Measurements from ENCODE around the gene PRTFDC1. TPM values are rescaled to one million over a fixed set of nuclear protein-coding genes. Genes with fewer than 3 reads are reported as not detected.
"Not testable (repeated sequence)": the region's sequence is repeated elsewhere in the genome, so short reads cannot be mapped to it uniquely, and the experiment has no call there.

Gene PRTFDC1
- polyA plus RNA-seq, 3 donors: 29.7 to 40.0 (median 34.5) TPM

GRCh38 chr10:24968951-24969350, 16.5 kb upstream of the PRTFDC1 start:
- DNase-seq: not testable (repeated sequence)

GRCh38 chr10:24968349-24968748, 15.9 kb upstream of the PRTFDC1 start:
- DNase-seq: no peak

DNA sequence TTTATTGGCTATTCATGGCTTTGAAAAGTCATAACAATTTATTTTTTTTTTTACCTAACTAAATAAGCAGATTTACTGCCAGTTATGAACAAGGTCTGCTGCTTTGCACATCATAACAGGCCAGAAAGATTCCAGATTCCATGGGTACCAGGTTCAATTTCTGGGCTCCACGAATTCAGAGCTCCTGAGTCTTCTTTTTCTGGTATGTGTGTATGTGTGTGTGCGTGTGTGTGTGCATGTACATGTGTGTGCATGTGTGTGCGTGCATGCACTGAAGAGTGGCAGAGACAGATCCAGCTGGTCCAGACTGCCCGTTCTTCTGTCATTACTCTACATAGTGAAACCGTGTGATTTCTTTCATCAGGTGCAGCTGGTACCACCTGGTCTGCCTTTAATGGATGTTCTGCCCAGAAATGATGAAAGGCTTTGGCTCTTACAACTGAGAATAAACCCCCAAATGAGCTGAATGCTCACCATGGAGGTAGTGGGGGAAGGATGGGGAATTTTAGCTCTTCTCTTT, 14.6 kb upstream of the PRTFDC1 start:
- DNase-seq: no peak

- DNase-seq: no peak
These were observed 12.6 kb upstream of the PRTFDC1 start for GRCh38 chr10:24965051-24965450.

DNA sequence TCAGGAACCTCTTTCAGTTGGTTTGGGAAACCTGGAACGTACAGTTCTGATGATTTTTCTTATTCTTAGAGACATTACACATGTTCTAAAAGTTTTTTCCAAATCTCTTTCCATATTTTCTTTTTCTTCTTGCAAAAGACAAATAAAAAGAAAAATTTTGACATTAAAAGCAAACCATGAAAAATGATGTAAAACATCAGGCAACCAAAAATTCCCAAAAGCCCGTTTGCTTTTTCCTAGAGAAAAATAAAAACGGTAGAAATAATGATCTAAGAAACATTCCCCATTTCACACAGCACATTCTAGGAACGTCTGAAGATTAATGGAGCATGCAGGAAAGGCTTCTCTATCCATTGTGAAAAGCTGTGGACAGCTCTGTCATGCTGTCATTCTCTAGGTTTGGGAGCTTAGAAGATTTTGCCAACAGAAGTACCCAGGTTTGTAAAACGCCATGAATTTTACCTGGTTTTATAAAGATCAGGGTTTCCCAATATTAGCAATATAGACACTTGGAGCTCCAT, 11.2 kb upstream of the PRTFDC1 start:
- DNase-seq: peak; percentile 65

- no peak for DNase-seq
These were observed 10.6 kb upstream of the PRTFDC1 start for GRCh38 chr10:24962995-24963394.

DNA sequence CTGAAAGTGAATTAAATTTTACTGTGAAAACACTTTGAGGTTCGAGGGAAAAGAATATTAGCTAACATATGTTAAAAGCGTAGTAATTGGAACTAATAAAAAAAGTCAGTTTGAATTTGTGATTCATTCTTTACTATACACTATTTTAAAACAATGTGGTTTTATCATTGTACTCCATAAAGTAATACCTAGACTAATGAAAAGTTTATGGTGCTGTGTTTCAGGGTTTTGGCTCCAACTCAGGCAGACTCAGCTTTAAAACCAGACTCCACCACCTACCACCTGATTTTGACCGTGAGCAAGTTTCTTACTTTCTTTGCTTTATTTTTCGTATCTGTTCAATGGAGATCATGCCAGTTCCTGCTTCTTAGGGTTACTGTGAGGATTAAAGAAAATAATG, 9.2 kb upstream of the PRTFDC1 start:
- DNase-seq: no peak

DNA sequence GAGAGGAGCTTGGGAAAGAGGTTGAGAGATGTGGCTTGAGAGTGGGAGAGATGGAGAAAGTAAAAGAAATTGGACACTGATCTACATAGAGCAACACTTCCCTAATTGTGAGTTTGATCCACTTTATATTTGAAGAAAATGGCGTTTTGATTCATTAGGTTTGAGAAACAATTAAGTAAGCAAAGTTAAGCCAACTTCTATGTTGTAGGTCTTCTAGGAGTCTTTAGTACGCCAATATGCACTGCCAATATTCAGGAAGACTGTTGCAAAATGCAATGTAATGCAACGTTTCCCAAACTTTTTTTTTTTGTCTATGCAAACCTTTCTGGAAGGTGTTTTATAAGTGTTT, 7.0 kb upstream of the PRTFDC1 start:
- no peak for DNase-seq

DNA sequence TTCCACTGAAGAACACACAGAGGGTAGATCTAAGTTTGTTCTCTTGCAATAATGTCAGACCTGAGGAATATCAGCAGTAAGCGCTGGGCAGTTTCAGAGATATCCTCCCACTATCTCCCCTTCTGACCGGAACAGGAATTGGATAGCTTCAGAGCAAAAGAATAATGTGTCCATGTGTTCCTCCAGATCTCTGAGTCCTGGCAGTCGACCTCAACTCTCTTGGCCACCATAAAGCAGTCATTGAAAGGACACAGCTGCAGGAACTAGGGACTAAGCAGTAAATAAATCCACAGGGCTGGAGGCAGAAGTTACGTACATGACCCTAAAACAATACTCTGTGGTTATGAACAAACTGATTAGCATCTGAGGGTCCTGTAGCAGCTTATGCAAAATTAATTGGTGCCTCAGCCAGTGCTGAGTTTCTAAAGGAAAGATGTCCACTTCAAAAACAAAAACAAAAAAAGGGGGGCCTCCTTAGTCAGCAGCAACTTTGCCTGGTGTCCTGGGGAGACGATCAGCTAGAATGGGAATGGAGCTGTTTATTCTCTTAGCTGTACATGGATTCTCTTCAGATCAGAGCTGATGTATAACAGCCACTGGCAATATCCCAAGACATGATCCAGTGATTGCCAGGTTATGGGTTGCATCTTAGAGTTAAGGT, 6.4 kb upstream of the PRTFDC1 start:
- peak; percentile 88 for DNase-seq

- no peak for DNase-seq
These were observed 5.8 kb upstream of the PRTFDC1 start for GRCh38 chr10:24958091-24958720.

DNA sequence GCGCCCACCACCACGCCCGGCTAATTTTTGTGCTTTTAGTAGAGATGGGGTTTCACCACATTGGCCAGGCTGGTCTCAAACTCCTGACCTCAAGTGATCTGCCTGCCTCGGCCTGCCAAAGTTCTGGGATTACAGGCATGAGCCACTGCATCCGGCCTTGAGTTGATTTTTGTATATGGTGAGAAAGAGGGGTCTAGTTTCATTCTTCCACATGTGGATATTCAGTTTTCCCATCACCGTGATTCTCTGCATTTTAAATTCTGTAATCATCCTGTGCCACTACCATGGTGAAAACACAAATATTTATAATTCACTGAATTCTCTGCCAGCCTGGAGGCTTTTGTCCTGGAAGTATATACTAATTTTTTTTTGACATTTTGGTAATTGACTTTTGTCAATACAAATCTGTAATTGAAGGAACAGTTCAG, 5.2 kb upstream of the PRTFDC1 start:
- not testable (repeated sequence) for DNase-seq

GRCh38 chr10:24953675-24954074, 1.3 kb upstream of the PRTFDC1 start:
- no peak for DNase-seq

DNA sequence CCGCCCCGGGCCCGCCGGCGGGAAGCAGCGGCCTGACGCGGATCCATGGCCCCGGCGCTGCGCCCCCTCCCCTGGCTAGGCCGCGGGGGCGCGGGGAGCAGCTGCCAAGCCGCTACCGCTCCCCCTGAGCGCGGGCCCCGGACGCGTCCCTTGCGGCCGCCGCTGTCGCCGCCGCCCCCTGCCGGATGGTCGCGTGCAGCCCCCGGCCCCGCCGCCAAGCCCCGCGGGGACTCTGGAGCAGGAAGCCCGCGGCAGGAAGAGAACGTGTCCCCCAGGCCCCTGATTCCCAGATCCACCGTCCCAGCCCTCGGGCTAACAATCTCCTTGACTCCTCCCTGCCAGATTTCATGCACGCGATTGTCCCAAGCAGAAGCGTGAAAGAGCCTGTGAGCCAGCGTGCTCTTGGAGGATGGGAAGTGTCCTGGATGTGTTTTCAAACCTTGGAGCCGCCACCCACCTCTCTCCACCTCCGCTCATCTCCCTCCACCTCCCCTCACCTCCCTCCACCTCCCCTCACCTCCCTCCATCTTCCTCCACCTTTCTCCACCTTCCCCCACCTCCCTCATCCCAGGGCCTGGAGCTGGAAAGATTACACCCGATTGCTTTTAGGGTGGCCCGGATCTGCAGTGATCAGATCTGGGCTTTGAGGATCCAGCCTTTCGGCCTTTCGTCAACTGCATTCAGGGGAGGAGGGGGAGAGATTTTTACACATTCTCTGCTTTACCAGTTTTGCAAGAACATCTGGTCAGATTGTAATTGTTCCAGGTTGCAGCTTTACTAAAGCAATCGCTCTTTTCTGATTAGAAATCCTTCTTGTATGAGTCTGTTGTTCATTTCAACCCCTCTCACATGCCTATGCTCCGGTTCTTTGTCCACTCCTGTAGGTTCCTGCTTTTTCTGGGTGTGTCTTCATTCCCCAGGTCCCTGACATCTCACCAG, 570 bp upstream of the PRTFDC1 start:
- peak; percentile 49 for DNase-seq

DNA sequence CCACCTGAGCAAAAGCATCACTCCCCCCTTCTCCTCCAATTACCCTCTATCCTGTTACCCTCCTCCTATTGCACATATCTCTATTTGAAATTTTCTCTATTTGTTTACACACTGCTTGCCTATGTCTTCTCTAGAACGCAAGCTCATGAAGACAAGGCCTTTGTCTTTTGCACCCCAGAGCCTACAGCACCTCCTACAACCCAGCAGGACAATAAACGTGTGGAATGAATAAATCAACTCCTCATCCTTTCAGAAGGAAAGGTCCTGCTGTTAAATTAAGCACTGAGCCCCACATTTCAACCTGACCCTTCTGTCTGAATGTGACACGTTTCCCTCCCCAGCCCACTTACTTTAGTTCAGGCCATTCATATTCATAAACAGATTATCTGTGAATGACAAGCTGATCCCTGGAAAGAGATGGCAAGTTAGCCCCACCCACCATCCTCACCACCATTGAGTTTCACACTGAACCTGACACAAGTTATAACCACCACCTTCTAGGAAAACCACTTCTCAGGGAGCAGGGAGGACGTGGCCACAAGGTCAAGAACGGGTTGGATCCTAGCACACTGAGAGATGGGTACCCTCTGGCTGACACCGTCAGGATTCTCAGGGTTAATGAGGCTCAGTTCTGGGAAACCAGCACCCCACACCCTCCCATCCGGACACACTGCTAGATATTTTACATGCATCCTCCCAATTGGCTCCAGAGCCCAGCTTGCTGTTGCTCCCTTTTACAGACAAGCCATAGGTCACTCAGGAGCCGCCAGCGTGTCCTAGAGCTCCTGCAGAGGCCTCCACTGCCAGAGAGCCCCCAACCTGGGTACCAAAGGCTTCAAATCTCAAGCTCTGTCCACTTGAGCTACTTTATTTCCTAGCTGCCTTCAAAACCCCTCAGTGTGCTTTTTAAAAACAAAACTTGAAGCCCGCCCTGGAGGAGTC, 934 bp downstream of the PRTFDC1 start:
- DNase-seq: peak; percentile 49

DNA sequence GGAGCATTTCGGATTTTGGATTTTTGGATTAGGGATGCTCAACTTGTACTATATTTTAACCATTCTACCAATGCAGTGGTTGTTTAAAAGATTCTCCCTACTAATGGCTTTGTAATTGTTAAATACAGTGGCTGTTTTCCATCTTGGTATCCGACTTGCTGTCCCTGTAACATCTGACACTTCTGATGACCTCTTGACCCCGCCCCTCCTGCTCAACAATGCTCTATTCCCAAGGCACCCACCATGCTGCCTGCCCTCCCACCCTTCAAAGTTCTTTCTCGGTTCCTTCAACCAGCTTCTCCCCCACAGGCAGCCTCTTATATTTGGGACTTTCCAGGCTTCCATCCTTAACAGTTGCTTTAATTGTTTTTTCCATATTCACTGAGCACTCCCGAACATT, 2.0 kb downstream of the PRTFDC1 start:
- DNase-seq: no peak

DNA sequence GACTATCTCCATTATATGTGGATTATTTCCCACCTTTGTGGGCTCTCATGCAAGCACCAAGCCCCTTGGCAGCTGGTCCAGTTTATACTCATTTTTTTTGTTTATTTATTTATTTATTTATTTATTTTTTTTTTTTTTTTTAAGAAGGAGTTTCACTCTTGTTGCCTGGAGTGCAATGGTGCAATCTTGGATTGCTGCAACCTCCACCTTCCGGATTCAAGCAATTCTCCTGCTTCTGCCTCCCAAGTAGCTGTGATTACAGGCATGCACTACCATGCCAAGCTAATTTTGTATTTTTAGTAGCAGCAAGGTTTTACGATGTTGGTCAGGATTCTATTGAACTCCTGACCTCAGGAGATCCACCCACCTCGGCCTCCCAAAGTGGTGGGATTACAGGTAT, 2.8 kb downstream of the PRTFDC1 start:
- DNase-seq: no peak

GRCh38 chr10:24947304-24948097, 4.9 kb downstream of the PRTFDC1 start:
- no peak for DNase-seq

DNA sequence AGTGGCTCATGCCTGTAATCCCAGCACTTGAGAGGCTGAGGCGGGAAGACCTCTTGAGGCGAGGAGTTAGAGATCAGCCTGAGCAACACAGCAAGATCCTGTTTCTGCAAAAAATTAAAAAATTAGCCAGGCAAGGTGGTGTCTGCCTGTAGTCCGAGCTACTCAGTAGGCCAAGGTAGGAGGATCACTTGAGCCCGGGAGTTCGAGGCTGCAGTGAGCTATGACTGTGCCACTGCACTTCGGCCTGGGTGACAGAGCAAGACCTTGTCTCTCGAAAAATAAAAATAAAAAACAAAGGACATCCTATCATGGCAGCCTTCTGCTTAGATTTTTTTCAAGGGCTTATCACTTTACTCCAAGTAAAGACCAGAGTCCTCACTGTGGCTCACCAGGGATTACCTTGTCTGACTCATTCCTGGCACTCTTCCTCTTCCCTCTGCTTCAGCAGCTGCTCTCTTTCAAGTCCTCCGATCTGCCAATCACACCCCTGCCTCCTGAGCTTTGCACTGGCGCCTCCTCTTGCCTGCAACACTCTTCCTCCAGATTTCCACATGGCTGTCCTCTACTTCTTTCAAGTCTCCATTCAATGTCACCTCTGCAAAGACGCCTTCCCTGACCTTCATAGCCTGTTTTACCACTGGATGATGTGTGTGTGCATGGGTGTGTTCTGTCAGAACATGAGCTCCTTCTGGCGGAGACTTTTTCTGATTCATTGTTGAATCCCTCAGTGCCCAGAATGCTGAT, 7.7 kb downstream of the PRTFDC1 start:
- DNase-seq: no peak

DNA sequence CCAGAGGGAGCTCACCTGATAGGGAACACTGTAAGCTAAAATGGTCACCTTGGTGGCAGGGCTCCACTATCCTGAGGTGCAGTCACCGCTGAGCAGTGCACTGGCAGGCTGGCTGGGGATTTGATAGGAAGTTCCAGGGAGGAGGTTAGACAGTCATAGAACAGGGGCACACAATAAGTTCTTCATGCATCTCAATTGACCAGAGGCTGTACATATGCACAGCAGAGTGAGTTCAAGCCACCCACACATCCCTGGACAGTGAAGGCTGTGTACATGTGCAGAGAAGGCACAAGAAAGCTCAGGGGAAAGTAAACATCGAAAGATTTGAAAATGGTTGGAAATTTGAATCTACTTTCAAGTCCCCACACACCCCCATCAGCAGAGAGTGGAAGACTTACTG, 13.9 kb downstream of the PRTFDC1 start:
- no peak for DNase-seq

GRCh38 chr10:24938076-24938475, 14.3 kb downstream of the PRTFDC1 start:
- no peak for DNase-seq

All from renal pelvis (tissue), 4 donors.